OCI-M1 (cell line): ENCODE results near the gene FBXL13.
"Not testable (repeated sequence)": the region's sequence is repeated elsewhere in the genome, so short reads cannot be mapped to it uniquely, and the experiment has no call there.

Source experiments
- DNase-seq: peaks from one replicate; lab custom pipeline; 2025; lab: John Stamatoyannopoulos, UW

The FBXL13 gene

GRCh38 chr7:102935450-102936115 is 139.0 kb downstream of the FBXL13 start:
- peak; percentile 39 for DNase-seq

GRCh38 chr7:102934701-102935100 is 139.9 kb downstream of the FBXL13 start:
- DNase-seq, result no peak

- no peak for DNase-seq
Measured at GRCh38 chr7:102934239-102934638, 140.4 kb downstream of the FBXL13 start.

GRCh38 chr7:102933763-102934162 is 140.8 kb downstream of the FBXL13 start:
- no peak for DNase-seq

- DNase-seq, result no peak
Measured at GRCh38 chr7:102931757-102932156, 142.8 kb downstream of the FBXL13 start.

- no peak for DNase-seq
Measured at GRCh38 chr7:102927312-102927933, 147.2 kb downstream of the FBXL13 start.

GRCh38 chr7:102926783-102927140 is 147.8 kb downstream of the FBXL13 start:
- DNase-seq, result no peak

- peak; percentile 55 for DNase-seq
Measured at GRCh38 chr7:102925976-102926782, 148.4 kb downstream of the FBXL13 start.

GRCh38 chr7:102918845-102919244 is 155.8 kb downstream of the FBXL13 start:
- DNase-seq, result no peak

- DNase-seq, result peak; percentile 29
Measured at GRCh38 chr7:102917436-102918353, 156.9 kb downstream of the FBXL13 start.

- DNase-seq, result no peak
Measured at GRCh38 chr7:102916881-102917280, 157.7 kb downstream of the FBXL13 start.

- no peak for DNase-seq
Measured at GRCh38 chr7:102916426-102916825, 158.2 kb downstream of the FBXL13 start.

- no peak for DNase-seq
Measured at GRCh38 chr7:102914585-102914984, 160.0 kb downstream of the FBXL13 start.

- DNase-seq, result no peak
Measured at GRCh38 chr7:102913826-102914225, 160.8 kb downstream of the FBXL13 start.

GRCh38 chr7:102912742-102913141 is 161.9 kb downstream of the FBXL13 start, which contains the start of gene LRRC17:
Gene LRRC17, plus strand, starts transcription at chr7:102913000. Its CDS starts 20,914 bp downstream, at chr7:102933914.
- no peak for DNase-seq

GRCh38 chr7:102908676-102909075 is 165.9 kb downstream of the FBXL13 start:
- DNase-seq, result no peak

GRCh38 chr7:102903576-102903975 is 171.0 kb downstream of the FBXL13 start:
- DNase-seq, result not testable (repeated sequence)

- DNase-seq, result not testable (repeated sequence)
Measured at GRCh38 chr7:102902052-102902451, 172.5 kb downstream of the FBXL13 start.

GRCh38 chr7:102898532-102898859 is 176.1 kb downstream of the FBXL13 start:
- no peak for DNase-seq

GRCh38 chr7:102897856-102898531 is 176.6 kb downstream of the FBXL13 start:
- no peak for DNase-seq

GRCh38 chr7:102897211-102897631 is 177.4 kb downstream of the FBXL13 start:
- no peak for DNase-seq
